G401.6 (cell line): ENCODE results near the gene CD8A.
"Not testable (repeated sequence)": the region's sequence is repeated elsewhere in the genome, so short reads cannot be mapped to it uniquely, and the experiment has no call there.

Experiments
- FAIRE-seq: peaks from 2 replicates; lab custom pipeline; 2012; peaks lifted over from hg19 to GRCh38; lab: Jason Lieb, UNC

The CD8A gene

GRCh38 chr2:86790676-86791572 is at the start of gene CD8A:
Gene CD8A (minus strand): TSS chr2:86790913. CDS start chr2:86790825, 88 bp downstream.
- FAIRE-seq: no peak

GRCh38 chr2:86839871-86840548 is 49.3 kb upstream of the CD8A start:
- not testable (repeated sequence) for FAIRE-seq

GRCh38 chr2:86839455-86839854 is 48.7 kb upstream of the CD8A start:
- not testable (repeated sequence) for FAIRE-seq

- FAIRE-seq: not testable (repeated sequence)
These were observed 47.0 kb upstream of the CD8A start for GRCh38 chr2:86837714-86838113.

GRCh38 chr2:86836915-86837695 is 46.4 kb upstream of the CD8A start:
- not testable (repeated sequence) for FAIRE-seq

- FAIRE-seq: not testable (repeated sequence)
These were observed 44.8 kb upstream of the CD8A start for GRCh38 chr2:86835548-86835889.

- FAIRE-seq: no peak
These were observed 42.6 kb upstream of the CD8A start for GRCh38 chr2:86833315-86833714.

GRCh38 chr2:86832334-86833096 is 41.8 kb upstream of the CD8A start:
- FAIRE-seq: no peak

- FAIRE-seq: no peak
These were observed 40.8 kb upstream of the CD8A start for GRCh38 chr2:86831537-86831936.

- FAIRE-seq: no peak
These were observed 36.2 kb upstream of the CD8A start for GRCh38 chr2:86826951-86827350.

- FAIRE-seq: no peak
These were observed 35.1 kb upstream of the CD8A start for GRCh38 chr2:86825693-86826381.

GRCh38 chr2:86825036-86825692 is 34.5 kb upstream of the CD8A start:
- FAIRE-seq: no peak

GRCh38 chr2:86822668-86823345 is 32.1 kb upstream of the CD8A start:
- FAIRE-seq: no peak

- no peak for FAIRE-seq
These were observed 31.1 kb upstream of the CD8A start for GRCh38 chr2:86821842-86822241.

GRCh38 chr2:86821306-86821705 is 30.6 kb upstream of the CD8A start:
- FAIRE-seq: no peak

- FAIRE-seq: no peak
These were observed 28.2 kb upstream of the CD8A start for GRCh38 chr2:86818957-86819356.

GRCh38 chr2:86818114-86818801 is 27.5 kb upstream of the CD8A start:
- FAIRE-seq: no peak

GRCh38 chr2:86815611-86816010 is 24.9 kb upstream of the CD8A start:
- no peak for FAIRE-seq

GRCh38 chr2:86809481-86810121 is 18.9 kb upstream of the CD8A start:
- FAIRE-seq: no peak
